Stimulated activated memory B cell treated with anti-CD40 and anti-IgM and Interleukin-4, amounts not matched to agents 10 μg/mL and 1 μg/mL and 100 μg/mL, for 72 hours (primary cell): ENCODE data around the gene UBLCP1.
"Not testable (repeated sequence)": the region's sequence is repeated elsewhere in the genome, so short reads cannot be mapped to it uniquely, and the experiment has no call there.

ENCODE experiments used
- ATAC-seq: fragments of 150-1000 bp; cut with Tn5 transposase; 2 replicates; pipeline ENCODE4 v1.10.0; 2021
- H3K27ac Mint-ChIP-seq: one replicate; pipeline ENCODE4 v1.8.0; 2022; ENCODE audit warnings: mild to moderate bottlenecking, mixed read lengths
- H3K27me3 Mint-ChIP-seq: one replicate; pipeline ENCODE4 v1.8.0; 2022; ENCODE audit warnings: mixed read lengths
- H3K36me3 Mint-ChIP-seq: one replicate; pipeline ENCODE4 v1.8.0; 2022; ENCODE audit warnings: mixed read lengths
- H3K4me1 Mint-ChIP-seq: one replicate; pipeline ENCODE4 v1.8.0; 2022; ENCODE audit warnings: mixed read lengths
- H3K4me3 Mint-ChIP-seq: one replicate; pipeline ENCODE4 v1.8.0; 2022; ENCODE audit warnings: mild to moderate bottlenecking, moderate library complexity, mixed read lengths
- H3K9me3 Mint-ChIP-seq: one replicate; pipeline ENCODE4 v1.8.0; 2022; ENCODE audit warnings: mixed read lengths

Gene UBLCP1

GRCh38 chr5:159273923-159274322 is 10.8 kb downstream of the UBLCP1 start:
- ATAC-seq: no peak
- Mint-ChIP-seq H3K27me3 (no peaks in the 10 kb centered on the region), H3K27ac (no peak overlapping the region), H3K36me3 (peaks cover 46% of the 10 kb centered on the region), H3K9me3 (no peaks in the 10 kb centered on the region), H3K4me3 (no peak overlapping the region), H3K4me1 (no peaks in the 10 kb centered on the region)

- no peaks in the 10 kb centered on the region for H3K27me3 Mint-ChIP-seq
- H3K4me3 Mint-ChIP-seq: no peak overlapping the region
- peaks cover 48% of the 10 kb centered on the region for H3K36me3 Mint-ChIP-seq
- H3K27ac Mint-ChIP-seq: no peak overlapping the region
- H3K4me1 Mint-ChIP-seq: no peaks in the 10 kb centered on the region
- H3K9me3 Mint-ChIP-seq: no peaks in the 10 kb centered on the region
- no peak for ATAC-seq
Observed at GRCh38 chr5:159274676-159275075, 11.6 kb downstream of the UBLCP1 start.

GRCh38 chr5:159286420-159287035 is 23.4 kb downstream of the UBLCP1 start:
- Mint-ChIP-seq H3K4me3 (no peak overlapping the region), H3K27me3 (no peaks in the 10 kb centered on the region), H3K27ac (no peak overlapping the region), H3K36me3 (peaks cover 6% of the 10 kb centered on the region), H3K4me1 (no peaks in the 10 kb centered on the region), H3K9me3 (no peaks in the 10 kb centered on the region)
- ATAC-seq: no peak

- H3K4me3 Mint-ChIP-seq: no peak overlapping the region
- H3K9me3 Mint-ChIP-seq: no peaks in the 10 kb centered on the region
- no peak for ATAC-seq
- no peaks in the 10 kb centered on the region for H3K4me1 Mint-ChIP-seq
- no peaks in the 10 kb centered on the region for H3K27me3 Mint-ChIP-seq
- no peak overlapping the region for H3K27ac Mint-ChIP-seq
- peaks cover 5% of the 10 kb centered on the region for H3K36me3 Mint-ChIP-seq
Observed at GRCh38 chr5:159290741-159291140, 27.7 kb downstream of the UBLCP1 start.

- no peaks in the 10 kb centered on the region for H3K27me3 Mint-ChIP-seq
- no peaks in the 10 kb centered on the region for H3K4me1 Mint-ChIP-seq
- ATAC-seq: no peak
- H3K9me3 Mint-ChIP-seq: peaks cover 11% of the 10 kb centered on the region
- peaks cover 24% of the 10 kb centered on the region for H3K36me3 Mint-ChIP-seq
- H3K27ac Mint-ChIP-seq: no peak overlapping the region
- no peak overlapping the region for H3K4me3 Mint-ChIP-seq
Observed at GRCh38 chr5:159294921-159295320, 31.8 kb downstream of the UBLCP1 start.

- H3K4me1 Mint-ChIP-seq, H3K27me3 Mint-ChIP-seq, ATAC-seq, H3K4me3 Mint-ChIP-seq, H3K27ac Mint-ChIP-seq: not testable (repeated sequence)
- Mint-ChIP-seq H3K36me3 (peaks cover 28% of the 10 kb centered on the region), H3K9me3 (peaks cover 20% of the 10 kb centered on the region)
Observed at GRCh38 chr5:159297300-159297699, 34.2 kb downstream of the UBLCP1 start.

GRCh38 chr5:159301466-159301865 is 38.4 kb downstream of the UBLCP1 start:
- peak overlapping the region; percentile 74 for H3K27ac Mint-ChIP-seq
- no peak for ATAC-seq
- peaks cover 25% of the 10 kb centered on the region for H3K9me3 Mint-ChIP-seq

GRCh38 chr5:159301929-159302860 is 39.1 kb downstream of the UBLCP1 start:
- H3K4me3 Mint-ChIP-seq, H3K4me1 Mint-ChIP-seq, H3K27me3 Mint-ChIP-seq: not testable (repeated sequence)
- peak; percentile 80 for ATAC-seq
- H3K9me3 Mint-ChIP-seq: peaks cover 25% of the 10 kb centered on the region
- H3K36me3 Mint-ChIP-seq: peaks cover 37% of the 10 kb centered on the region
- H3K27ac Mint-ChIP-seq: peak overlapping the region; percentile 74

More at GRCh38 chr5:159301466-159301865, 38.4 kb downstream of the UBLCP1 start:
- Mint-ChIP-seq H3K4me1 (peaks cover 8% of the 10 kb centered on the region), H3K27me3 (no peaks in the 10 kb centered on the region), H3K36me3 (peaks cover 39% of the 10 kb centered on the region), H3K4me3 (no peak overlapping the region)

GRCh38 chr5:159303286-159303685 is 40.2 kb downstream of the UBLCP1 start:
- H3K4me3 Mint-ChIP-seq: no peak overlapping the region
- no peak for ATAC-seq
- no peak overlapping the region for H3K27ac Mint-ChIP-seq
- peaks cover 27% of the 10 kb centered on the region for H3K36me3 Mint-ChIP-seq
- H3K9me3 Mint-ChIP-seq: peaks cover 19% of the 10 kb centered on the region
- peaks cover 18% of the 10 kb centered on the region for H3K4me1 Mint-ChIP-seq
- no peaks in the 10 kb centered on the region for H3K27me3 Mint-ChIP-seq

- no peaks in the 10 kb centered on the region for H3K27me3 Mint-ChIP-seq
- no peak for ATAC-seq
Observed at GRCh38 chr5:159304961-159305595, 42.0 kb downstream of the UBLCP1 start.

GRCh38 chr5:159309689-159310433 is 46.8 kb downstream of the UBLCP1 start:
- H3K36me3 Mint-ChIP-seq: no peaks in the 10 kb centered on the region
- H3K4me3 Mint-ChIP-seq: peak overlapping the region; percentile 79
- no peak for ATAC-seq
- H3K27me3 Mint-ChIP-seq: no peaks in the 10 kb centered on the region
- H3K27ac Mint-ChIP-seq: peak overlapping the region; percentile 78
- peaks cover 24% of the 10 kb centered on the region for H3K4me1 Mint-ChIP-seq
- no peaks in the 10 kb centered on the region for H3K9me3 Mint-ChIP-seq

More at GRCh38 chr5:159304961-159305595, 42.0 kb downstream of the UBLCP1 start:
- H3K27ac Mint-ChIP-seq: no peak overlapping the region
- H3K9me3 Mint-ChIP-seq: peaks cover 14% of the 10 kb centered on the region
- H3K4me1 Mint-ChIP-seq: peaks cover 21% of the 10 kb centered on the region
- H3K36me3 Mint-ChIP-seq: peaks cover 20% of the 10 kb centered on the region
- no peak overlapping the region for H3K4me3 Mint-ChIP-seq

GRCh38 chr5:159310511-159310910 is 47.4 kb downstream of the UBLCP1 start:
- H3K27ac Mint-ChIP-seq: peak overlapping the region; percentile 78
- peak overlapping the region; percentile 79 for H3K4me3 Mint-ChIP-seq
- peak; percentile 91 for ATAC-seq
- H3K4me1 Mint-ChIP-seq: peaks cover 24% of the 10 kb centered on the region
- H3K36me3 Mint-ChIP-seq: no peaks in the 10 kb centered on the region
- H3K27me3 Mint-ChIP-seq: no peaks in the 10 kb centered on the region
- H3K9me3 Mint-ChIP-seq: no peaks in the 10 kb centered on the region

- no peaks in the 10 kb centered on the region for H3K9me3 Mint-ChIP-seq
- H3K4me3 Mint-ChIP-seq: peak overlapping the region; percentile 79
- no peaks in the 10 kb centered on the region for H3K36me3 Mint-ChIP-seq
- H3K27ac Mint-ChIP-seq: peak overlapping the region; percentile 78
- peaks cover 24% of the 10 kb centered on the region for H3K4me1 Mint-ChIP-seq
- no peaks in the 10 kb centered on the region for H3K27me3 Mint-ChIP-seq
- ATAC-seq: no peak
Observed at GRCh38 chr5:159311063-159311462, 48.0 kb downstream of the UBLCP1 start.

GRCh38 chr5:159313197-159313596 is 50.1 kb downstream of the UBLCP1 start:
- Mint-ChIP-seq H3K4me1 (peaks cover 14% of the 10 kb centered on the region), H3K27me3 (no peaks in the 10 kb centered on the region), H3K9me3 (no peaks in the 10 kb centered on the region), H3K36me3 (no peaks in the 10 kb centered on the region), H3K4me3 (no peak overlapping the region), H3K27ac (no peak overlapping the region)
- ATAC-seq: no peak
